Loucy (cell line): ENCODE data around the gene DEUP1.

Experiments
- H2AFZ ChIP-seq: fragments of 200-600 bp; sonication (generic); 2 replicates; pipeline ENCODE4 v1.6.0; 2016; ENCODE audit warnings: antibody characterized with exemption, mild to moderate bottlenecking, low read length, moderate library complexity
- H3F3A ChIP-seq: fragments of 200-600 bp; 2 replicates; pipeline ENCODE4 v1.6.0; 2016; ENCODE audit warnings: antibody characterized with exemption, low read depth, mild to moderate bottlenecking
- H3K27me3 ChIP-seq: fragments of 200-600 bp; sonication (generic); 2 replicates; pipeline ENCODE4 v1.6.1; 2014; ENCODE audit warnings: low read length, mild to moderate bottlenecking; ENCODE audit not compliant: insufficient read depth, poor library complexity, severe bottlenecking
- H3K36me3 ChIP-seq: fragments of 200-600 bp; sonication (generic); 2 replicates; pipeline ENCODE4 v1.6.1; 2016; ENCODE audit warnings: low read length; ENCODE audit not compliant: insufficient read depth
- H3K4me1 ChIP-seq: fragments of 200-600 bp; sonication (generic); 2 replicates; pipeline ENCODE4 v1.5.1; 2014; ENCODE audit warnings: low read length, mild to moderate bottlenecking; ENCODE audit not compliant: insufficient read depth, poor library complexity, severe bottlenecking
- H3K4me2 ChIP-seq: fragments of 200-600 bp; sonication (generic); 2 replicates; pipeline ENCODE4 v1.6.0; 2014; ENCODE audit warnings: antibody characterized with exemption, low read length, low read depth, mild to moderate bottlenecking; ENCODE audit not compliant: poor library complexity, severe bottlenecking
- H3K4me3 ChIP-seq: fragments of 200-600 bp; sonication (generic); 2 replicates; pipeline ENCODE4 v1.5.1; 2014; ENCODE audit warnings: low read length, mild to moderate bottlenecking, mixed read lengths; ENCODE audit not compliant: poor library complexity, severe bottlenecking
- H3K79me2 ChIP-seq: fragments of 200-600 bp; sonication (generic); 2 replicates; pipeline ENCODE4 v1.6.1; 2014; ENCODE audit warnings: low read length; ENCODE audit not compliant: insufficient read depth
- H3K9ac ChIP-seq: fragments of 200-600 bp; sonication (generic); 2 replicates; pipeline ENCODE4 v1.6.0; 2014; ENCODE audit warnings: mild to moderate bottlenecking, low read depth, low read length, moderate library complexity; ENCODE audit not compliant: poor library complexity, severe bottlenecking
- H3K9me2 ChIP-seq: fragments of 200-600 bp; sonication (generic); replicated peaks from 2 replicates; pipeline ENCODE4 v1.6.1; 2016; ENCODE audit warnings: low read depth, low read length, mixed read lengths
- H3K9me3 ChIP-seq: fragments of 200-600 bp; sonication (generic); 2 replicates; pipeline ENCODE4 v1.6.1; 2014; ENCODE audit warnings: mild to moderate bottlenecking, antibody characterized with exemption, low read length, low read depth; ENCODE audit not compliant: insufficient read depth
- H4K20me1 ChIP-seq: fragments of 200-600 bp; sonication (generic); 2 replicates; pipeline ENCODE4 v1.6.0; 2014; ENCODE audit warnings: antibody characterized with exemption, low read length, mild to moderate bottlenecking; ENCODE audit not compliant: insufficient read depth, poor library complexity, severe bottlenecking
- EZH2phosphoT487 ChIP-seq: fragments of 200-600 bp; IDR thresholded peaks from 2 replicates; pipeline ENCODE4 v1.6.1; 2018; ENCODE audit warnings: antibody characterized with exemption, mild to moderate bottlenecking, moderate library complexity, borderline replicate concordance
- TF ChIP-seq, protein P1 (sequence below): fragments of 200-600 bp; sonication (generic); conservative IDR thresholded peaks from 2 replicates; pipeline ENCODE4 v1.5.1; 2014; ENCODE audit warnings: mild to moderate bottlenecking, antibody characterized with exemption, low read length

The DEUP1 gene

DNA sequence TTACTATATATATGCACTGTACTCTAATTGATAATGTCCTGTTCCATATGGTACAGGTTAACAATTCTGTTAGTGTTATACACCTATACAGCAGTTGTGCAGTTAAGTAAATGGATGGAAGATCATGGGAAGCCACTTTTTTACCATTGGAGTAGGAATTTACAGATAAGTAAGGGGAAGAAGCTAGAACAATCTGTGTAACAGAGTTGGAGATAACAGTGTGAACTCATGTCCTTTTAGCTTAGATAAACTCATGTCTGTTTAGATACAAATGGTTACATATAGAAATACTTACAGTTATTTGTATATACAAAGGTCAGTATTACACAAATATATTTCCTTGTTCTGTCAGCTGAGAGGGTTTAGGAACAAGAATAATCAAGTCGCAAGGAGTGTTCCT lies 6.8 kb upstream of the DEUP1 start:
- no peak for TF ChIP-seq EZH2phosphoT487
- TF ChIP-seq, protein P1, sequence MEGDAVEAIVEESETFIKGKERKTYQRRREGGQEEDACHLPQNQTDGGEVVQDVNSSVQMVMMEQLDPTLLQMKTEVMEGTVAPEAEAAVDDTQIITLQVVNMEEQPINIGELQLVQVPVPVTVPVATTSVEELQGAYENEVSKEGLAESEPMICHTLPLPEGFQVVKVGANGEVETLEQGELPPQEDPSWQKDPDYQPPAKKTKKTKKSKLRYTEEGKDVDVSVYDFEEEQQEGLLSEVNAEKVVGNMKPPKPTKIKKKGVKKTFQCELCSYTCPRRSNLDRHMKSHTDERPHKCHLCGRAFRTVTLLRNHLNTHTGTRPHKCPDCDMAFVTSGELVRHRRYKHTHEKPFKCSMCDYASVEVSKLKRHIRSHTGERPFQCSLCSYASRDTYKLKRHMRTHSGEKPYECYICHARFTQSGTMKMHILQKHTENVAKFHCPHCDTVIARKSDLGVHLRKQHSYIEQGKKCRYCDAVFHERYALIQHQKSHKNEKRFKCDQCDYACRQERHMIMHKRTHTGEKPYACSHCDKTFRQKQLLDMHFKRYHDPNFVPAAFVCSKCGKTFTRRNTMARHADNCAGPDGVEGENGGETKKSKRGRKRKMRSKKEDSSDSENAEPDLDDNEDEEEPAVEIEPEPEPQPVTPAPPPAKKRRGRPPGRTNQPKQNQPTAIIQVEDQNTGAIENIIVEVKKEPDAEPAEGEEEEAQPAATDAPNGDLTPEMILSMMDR: no peak
- H3K27me3 ChIP-seq: no peaks in the 10 kb centered on the region
- H3F3A ChIP-seq: no peaks in the 10 kb centered on the region

DNA sequence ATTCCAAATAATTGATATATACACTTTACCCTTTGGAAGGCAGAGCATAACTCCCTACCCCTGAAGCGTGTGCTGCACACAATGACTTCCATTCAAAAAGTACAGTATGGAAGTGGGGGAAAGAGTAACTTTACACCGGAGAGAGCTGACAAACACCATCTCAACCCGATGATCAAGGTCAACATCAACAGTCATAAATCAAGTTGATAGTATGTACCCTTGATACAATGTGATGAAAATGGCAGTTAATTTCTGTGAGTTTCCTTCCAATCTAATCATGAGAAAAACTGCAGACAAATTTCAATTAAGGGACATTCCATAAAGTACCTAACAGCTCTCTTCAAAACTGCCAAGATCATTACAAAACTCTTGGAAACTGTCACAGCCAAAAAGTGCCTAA lies 6.0 kb upstream of the DEUP1 start:
- no peaks in the 10 kb centered on the region for H3K79me2 ChIP-seq
- no peaks in the 10 kb centered on the region for H3F3A ChIP-seq
- no peaks in the 10 kb centered on the region for H3K27me3 ChIP-seq
- H3K9me3 ChIP-seq: no peaks in the 10 kb centered on the region
- no peaks in the 10 kb centered on the region for H3K36me3 ChIP-seq
- H3K4me2 ChIP-seq: no peak overlapping the region
- H3K9me2 ChIP-seq: no peaks in the 10 kb centered on the region
- H3K4me3 ChIP-seq: no peak overlapping the region
- no peaks in the 10 kb centered on the region for H3K4me1 ChIP-seq
- TF ChIP-seq EZH2phosphoT487: no peak
- TF ChIP-seq, protein P1: no peak
- H4K20me1 ChIP-seq: no peaks in the 10 kb centered on the region
- no peak overlapping the region for H3K9ac ChIP-seq
- no peak overlapping the region for H2AFZ ChIP-seq

More for the DNA sequence above, 6.8 kb upstream of the DEUP1 start:
- H3K9ac ChIP-seq: no peak overlapping the region
- no peak overlapping the region for H2AFZ ChIP-seq
- H3K4me2 ChIP-seq: no peak overlapping the region
- no peaks in the 10 kb centered on the region for H3K4me1 ChIP-seq
- no peaks in the 10 kb centered on the region for H3K9me3 ChIP-seq
- H3K4me3 ChIP-seq: no peak overlapping the region
- no peaks in the 10 kb centered on the region for H4K20me1 ChIP-seq
- no peaks in the 10 kb centered on the region for H3K9me2 ChIP-seq
- no peaks in the 10 kb centered on the region for H3K36me3 ChIP-seq
- no peaks in the 10 kb centered on the region for H3K79me2 ChIP-seq

DNA sequence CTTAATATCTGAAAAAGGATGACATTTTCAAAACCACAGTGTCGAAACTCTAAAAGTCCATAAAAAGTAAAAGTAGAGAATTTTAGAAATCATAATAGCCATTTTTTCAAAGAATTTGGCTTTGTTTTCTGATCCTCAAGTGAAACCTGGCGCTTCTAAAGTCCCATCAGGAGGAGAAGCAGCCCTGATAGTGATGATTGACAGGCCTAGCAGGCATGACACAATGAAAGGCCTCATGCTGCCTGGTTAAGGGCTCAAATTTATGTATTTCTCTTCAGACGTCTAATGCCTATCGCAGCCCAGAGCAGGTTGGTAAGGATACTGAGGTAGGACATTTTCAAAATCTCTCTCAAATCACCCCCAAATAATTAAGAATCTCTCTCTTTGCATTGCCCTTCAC lies 3.9 kb upstream of the DEUP1 start:
- no peaks in the 10 kb centered on the region for H3K9me2 ChIP-seq
- H3K4me2 ChIP-seq: no peak overlapping the region
- no peak overlapping the region for H3K4me3 ChIP-seq
- H3K36me3 ChIP-seq: no peaks in the 10 kb centered on the region
- no peaks in the 10 kb centered on the region for H3K79me2 ChIP-seq
- no peaks in the 10 kb centered on the region for H3K4me1 ChIP-seq
- TF ChIP-seq, protein P1: no peak
- no peak for TF ChIP-seq EZH2phosphoT487
- no peaks in the 10 kb centered on the region for H3K27me3 ChIP-seq
- H3F3A ChIP-seq: no peaks in the 10 kb centered on the region
- H3K9me3 ChIP-seq: no peaks in the 10 kb centered on the region
- H2AFZ ChIP-seq: no peak overlapping the region
- no peaks in the 10 kb centered on the region for H4K20me1 ChIP-seq
- H3K9ac ChIP-seq: no peak overlapping the region
